GM12878 (cell line): ENCODE results near the gene RASGRP2. TPM values are rescaled to one million over a fixed set of nuclear protein-coding genes. Genes with fewer than 3 reads are reported as not detected.

Source experiments
- ATAC-seq: fragments of 200-7000 bp; cut with Tn5 transposase; 3 replicates; pipeline ENCODE4 v1.9.1; 2020; ENCODE audit warnings: mild to moderate bottlenecking, moderate library complexity
- BruUV-seq: library from RNA; stranded (reverse); fragments of 400-500 nt; replicated peaks from 2 replicates; lab custom pipeline; 2021; lab: Mats Ljungman, UMichigan
- CTCF ChIA-PET: fragments of 300-600 bp; sonication (Branson Sonifier 250); formaldehyde crosslinking; extraction: SDS; loops from one replicate; lab custom pipeline; 2021; ENCODE audit warnings: inconsistent platforms; lab: Yijun Ruan, JAX
- POLR2A ChIA-PET: fragments of 350-600 bp; formaldehyde crosslinking; extraction: SDS; loops from one replicate; lab custom pipeline; 2021; ENCODE audit warnings: inconsistent platforms; lab: Charles Lee
- RAD21 ChIA-PET: fragments of 300-600 bp; sonication (Branson Sonifier 250); formaldehyde crosslinking; loops from one replicate; lab custom pipeline; 2023; ENCODE audit warnings: antibody characterized with exemption; ENCODE audit not compliant: unreplicated experiment; lab: Charles Lee
- SMC1A ChIA-PET: fragments of 300-600 bp; sonication (Branson Sonifier 250); formaldehyde crosslinking; loops from one replicate; lab custom pipeline; 2023; ENCODE audit not compliant: unreplicated experiment, uncharacterized antibody; lab: Charles Lee
- DNase-seq: peaks from one replicate; pipeline ENCODE4 v3.0.0-alpha.2; 2011; ENCODE audit warnings: low read depth, low spot score
- FAIRE-seq: peaks from 3 replicates; lab custom pipeline; 2011; peaks lifted over from hg19 to GRCh38; lab: Jason Lieb, UNC
- H2AFZ ChIP-seq: 2 replicates; pipeline ENCODE4 v1.6.0; 2011; ENCODE audit warnings: low read depth, low read length, control low read depth; ENCODE audit not compliant: control insufficient read depth
- H3K27ac ChIP-seq: 2 replicates; pipeline ENCODE4 v1.5.1; 2011; ENCODE audit warnings: control low read depth; ENCODE audit not compliant: control insufficient read depth, insufficient read depth
- H3K27me3 ChIP-seq, 2 experiments: replicated peaks in 1 of 2; 2 replicates each; pipeline versions ENCODE4 v1.6.0 to v1.6.1; 2011; ENCODE audit warnings: low read length in 1 of 2; ENCODE audit not compliant: control insufficient read depth in 2 of 2, insufficient read depth in 2 of 2
- H3K36me3 ChIP-seq, 2 experiments: 2 replicates each; pipeline ENCODE4 v1.5.1; 2011; ENCODE audit warnings: low read length in 1 of 2; ENCODE audit not compliant: control insufficient read depth in 2 of 2, insufficient read depth in 2 of 2
- H3K4me1 ChIP-seq: 2 replicates; pipeline ENCODE4 v1.6.1; 2011; ENCODE audit warnings: mild to moderate bottlenecking, low read length, moderate library complexity, mixed read lengths; ENCODE audit not compliant: control insufficient read depth, insufficient read depth
- H3K4me2 ChIP-seq: 2 replicates; pipeline ENCODE4 v1.6.0; 2011; ENCODE audit warnings: control low read depth; ENCODE audit not compliant: control insufficient read depth, insufficient read depth
- H3K4me3 ChIP-seq: fragments of 200-600 bp; sonication (generic); 2 replicates; pipeline ENCODE4 v1.5.1; 2016
- H3K79me2 ChIP-seq: 2 replicates; pipeline ENCODE4 v1.6.0; 2011; ENCODE audit warnings: low read length; ENCODE audit not compliant: control insufficient read depth, insufficient read depth
- H3K9ac ChIP-seq: 2 replicates; pipeline ENCODE4 v1.8.0; 2011; ENCODE audit warnings: low read length, control low read depth, mixed read lengths; ENCODE audit not compliant: control insufficient read depth, insufficient read depth
- H3K9me3 ChIP-seq: replicated peaks from 3 replicates; pipeline ENCODE4 v1.5.1; 2011; ENCODE audit warnings: mild to moderate bottlenecking, low read length; ENCODE audit not compliant: control insufficient read depth, insufficient read depth
- H4K20me1 ChIP-seq: 2 replicates; pipeline ENCODE4 v1.6.0; 2011; ENCODE audit not compliant: control insufficient read depth, insufficient read depth
- ATF7 ChIP-seq: fragments of 450-650 bp; IDR thresholded peaks from 2 replicates; pipeline ENCODE4 v1.6.1; 2016; ENCODE audit warnings: low read depth, mild to moderate bottlenecking
- BACH1 ChIP-seq: fragments of 450-650 bp; IDR thresholded peaks from 2 replicates; pipeline ENCODE4 v1.6.1; 2017; ENCODE audit warnings: mild to moderate bottlenecking, borderline replicate concordance
- BCLAF1 ChIP-seq: fragments of 450-650 bp; IDR thresholded peaks from 2 replicates; pipeline ENCODE4 v1.6.1; 2017; ENCODE audit warnings: antibody characterized with exemption, mild to moderate bottlenecking, moderate library complexity
- BHLHE40 ChIP-seq, 2 experiments: fragments of 450-650 bp in 1 of 2; IDR thresholded peaks; 2 replicates each; pipeline ENCODE4 v1.6.1; 2011 to 2017; ENCODE audit warnings: low read depth in 2 of 2, borderline replicate concordance in 1 of 2, improper control_type of control experiment in 1 of 2, low read length in 1 of 2, mild to moderate bottlenecking in 1 of 2
- CBX3 ChIP-seq: fragments of 200-600 bp; sonication (generic); IDR thresholded peaks from 2 replicates; pipeline ENCODE4 v1.6.1; 2016; ENCODE audit warnings: low read depth, borderline replicate concordance
- CEBPB ChIP-seq, 2 experiments: fragments of 150-350 bp in 1 of 2; IDR thresholded peaks; 2 replicates each; pipeline ENCODE4 v1.6.1; 2012 to 2014; ENCODE audit warnings: low read depth in 2 of 2, low read length in 2 of 2, borderline replicate concordance in 1 of 2, inconsistent platforms in 1 of 2
- EZH2 ChIP-seq: IDR thresholded peaks from 2 replicates; pipeline ENCODE4 v1.6.1; 2012; ENCODE audit warnings: low read depth, mild to moderate bottlenecking, control low read depth, inconsistent platforms, low read length, borderline replicate concordance; ENCODE audit not compliant: control insufficient read depth
- MEF2A ChIP-seq: IDR thresholded peaks from 2 replicates; pipeline ENCODE4 v1.6.1; 2011; ENCODE audit warnings: low read depth, mild to moderate bottlenecking, low read length, moderate library complexity; ENCODE audit not compliant: insufficient read depth
- NFYB ChIP-seq: IDR thresholded peaks from 2 replicates; pipeline ENCODE4 v1.6.1; 2011; ENCODE audit warnings: low read depth, mild to moderate bottlenecking, low read length, improper control_type of control experiment, moderate library complexity; ENCODE audit not compliant: insufficient read depth
- NR2F1 ChIP-seq: fragments of 450-650 bp; conservative IDR thresholded peaks from 2 replicates; pipeline ENCODE4 v1.6.1; 2017; ENCODE audit warnings: mild to moderate bottlenecking
- POLR2A ChIP-seq: IDR thresholded peaks from 2 replicates; pipeline ENCODE4 v1.6.1; 2011; ENCODE audit warnings: low read depth, mild to moderate bottlenecking, low read length
- SMAD1 ChIP-seq: fragments of 450-650 bp; IDR thresholded peaks from 2 replicates; pipeline ENCODE4 v1.6.1; 2018; ENCODE audit warnings: mild to moderate bottlenecking, low read depth; ENCODE audit not compliant: partially characterized antibody
- SMAD5 ChIP-seq: IDR thresholded peaks from 2 replicates; pipeline ENCODE4 v1.6.1; 2016; ENCODE audit warnings: antibody characterized with exemption, low read depth
- SRF ChIP-seq, 2 experiments: IDR thresholded peaks; 2 replicates each; pipeline ENCODE4 v1.6.1; 2011; ENCODE audit warnings: low read depth in 2 of 2, low read length in 2 of 2, mild to moderate bottlenecking in 1 of 2, moderate library complexity in 1 of 2
- WGBS: methylation state at CpG from one replicate; pipeline ENCODE4 v1.1.6; 2016; ENCODE audit warnings: low lambda C conversion rate; ENCODE audit not compliant: insufficient replicate concordance, insufficient coverage; ENCODE audit errors: missing lambda C conversion rate; 5-methylcytosine and 5-hydroxymethylcytosine counted together
- in situ Hi-C: fragments of 300-500 bp; cut with MboI; formaldehyde crosslinking; loops from 9 replicates; pipeline ENCODE4 v1.14.3; 2018; ENCODE audit warnings: mixed read lengths
- intact Hi-C: fragments of 100-400 bp; cut with micrococcal nuclease; formaldehyde crosslinking; loops from one replicate; pipeline ENCODE4 v1.14.2; 2022; ENCODE audit not compliant: unreplicated experiment
- polyA plus RNA-seq, 11 experiments: library from polyadenylated mRNA; depleted of rRNA in 4 of 11; unstranded in 6 of 11; stranded (reverse) in 5 of 11; fragments of >200 nt; fragmentation: Nextera tagmentation in 4 of 11; fragmentation: Illumina TruSeq in 1 of 11; extraction: Ambion mirVana in 4 of 11; extraction: Trizol in 1 of 11; gene quantifications; 1 replicate in 1 of 11; 2 replicates in 10 of 11; pipeline versions ENCODE4 v1.2.1 to v1.2.3, GENCODE V29; 2011 to 2016; ENCODE audit warnings: inconsistent platforms in 2 of 11, missing spikeins in 2 of 11, low read depth in 1 of 11
- total RNA-seq, 4 experiments: library from RNA; depleted of rRNA in 3 of 4; stranded (reverse); fragments of >200 nt in 3 of 4; fragmentation: Illumina TruSeq in 1 of 4; extraction: Trizol in 1 of 4; gene quantifications; 2 replicates each; pipeline versions ENCODE4 v1.2.1 to v1.2.3, GENCODE V29; 2013 to 2021
- TF ChIP-seq, protein P1 (sequence below): fragments of 450-650 bp; IDR thresholded peaks from 2 replicates; pipeline ENCODE4 v1.6.1; 2017; ENCODE audit warnings: mild to moderate bottlenecking, moderate library complexity
- TF ChIP-seq, protein P2 (sequence below): IDR thresholded peaks from 2 replicates; pipeline ENCODE4 v1.6.1; 2012; ENCODE audit warnings: low read depth, low read length, improper control_type of control experiment

The RASGRP2 gene
- total and polyA plus RNA-seq, 10 of the 15 experiments (the other 5 are each of a cell fraction or from before 2014, with no cell fraction given), result 0.26 to 9.0 (median 5.4) TPM

DNA sequence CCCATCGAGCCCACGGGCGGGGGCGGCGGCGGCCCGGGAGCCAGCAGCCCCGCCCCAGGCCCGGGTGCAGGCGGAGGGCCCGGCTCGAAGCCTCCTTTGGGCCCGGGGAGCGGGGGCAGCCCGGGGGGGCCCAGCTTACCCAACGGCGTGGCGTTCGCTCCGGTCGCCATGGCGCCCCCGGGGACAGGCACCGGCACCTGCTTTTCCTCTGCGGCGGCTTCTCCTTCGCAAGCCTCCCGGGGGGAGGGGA lies 34.2 kb upstream of the RASGRP2 start:
- H3K9me3 ChIP-seq, result no peaks in the 10 kb centered on the region; the same call in 2 of the 3 replicates
- POLR2A ChIA-PET, result interaction anchor here (0.6 to 2.0 kb wide), 16 partner anchors 14 to 537 kb away, joined by 3 to 33 read pairs (median 4); partner anchors contain the start of genes CDC42BPG, FAU, FKBP2 and MAP4K2
- no peak overlapping the region for H3K4me2 ChIP-seq
- H4K20me1 ChIP-seq, result peaks cover 16% of the 10 kb centered on the region
- no peaks in the 10 kb centered on the region for H3K27me3 ChIP-seq
- RAD21 ChIA-PET, result interaction anchor here (0.7 to 1.6 kb wide), 11 partner anchors 10 to 344 kb away, joined by 3 to 12 read pairs (median 3); partner anchors contain the start of genes ARL2, FAU, MAP4K2 and MRPL49
- peak overlapping the region; percentile 86 for H3K27ac ChIP-seq
- H3K9ac ChIP-seq, result peak overlapping the region; percentile 95
- CTCF ChIA-PET, result interaction anchor here (0.6 to 3.3 kb wide), 9 partner anchors 9 to 339 kb away, joined by 3 to 18 read pairs (median 3); partner anchors contain the start of genes RASGRP2 and ZNHIT2
- ATAC-seq, result peak; percentile 5
- peaks cover 35% of the 10 kb centered on the region for H3K4me1 ChIP-seq
- BruUV-seq, result no TSS peak
- intact Hi-C loops (loop anchor here (10.0 kb wide), 1 partner anchor 337 kb away; the partner anchor contains the start of genes TM7SF2 and ZNHIT2), in situ Hi-C loops (no loop called here)
- H2AFZ ChIP-seq, result no peak overlapping the region
- 2% methylated on average over 11 of the region's 28 CpGs for WGBS
- SMC1A ChIA-PET, result interaction anchor here (1.4 to 1.9 kb wide), 2 partner anchors 22 to 271 kb away, joined by 3 to 7 read pairs; no protein-coding TSS in a partner anchor
- H3K4me3 ChIP-seq, result peak overlapping the region; percentile 80; the same call in 1 of the 2 replicates
- no peak for FAIRE-seq
- peaks cover 45% of the 10 kb centered on the region for H3K79me2 ChIP-seq
- DNase-seq, result no peak
- H3K36me3 ChIP-seq, result peaks cover 7 to 39% of the 10 kb centered on the region in 2 experiments
- no peak for TF ChIP-seq MEF2A
- TF ChIP-seq NR2F1, result peak; percentile 59; the same call in 1 of the 2 replicates
- no peak for TF ChIP-seq SMAD5
- TF ChIP-seq ATF7, result no peak
- TF ChIP-seq, protein P1, sequence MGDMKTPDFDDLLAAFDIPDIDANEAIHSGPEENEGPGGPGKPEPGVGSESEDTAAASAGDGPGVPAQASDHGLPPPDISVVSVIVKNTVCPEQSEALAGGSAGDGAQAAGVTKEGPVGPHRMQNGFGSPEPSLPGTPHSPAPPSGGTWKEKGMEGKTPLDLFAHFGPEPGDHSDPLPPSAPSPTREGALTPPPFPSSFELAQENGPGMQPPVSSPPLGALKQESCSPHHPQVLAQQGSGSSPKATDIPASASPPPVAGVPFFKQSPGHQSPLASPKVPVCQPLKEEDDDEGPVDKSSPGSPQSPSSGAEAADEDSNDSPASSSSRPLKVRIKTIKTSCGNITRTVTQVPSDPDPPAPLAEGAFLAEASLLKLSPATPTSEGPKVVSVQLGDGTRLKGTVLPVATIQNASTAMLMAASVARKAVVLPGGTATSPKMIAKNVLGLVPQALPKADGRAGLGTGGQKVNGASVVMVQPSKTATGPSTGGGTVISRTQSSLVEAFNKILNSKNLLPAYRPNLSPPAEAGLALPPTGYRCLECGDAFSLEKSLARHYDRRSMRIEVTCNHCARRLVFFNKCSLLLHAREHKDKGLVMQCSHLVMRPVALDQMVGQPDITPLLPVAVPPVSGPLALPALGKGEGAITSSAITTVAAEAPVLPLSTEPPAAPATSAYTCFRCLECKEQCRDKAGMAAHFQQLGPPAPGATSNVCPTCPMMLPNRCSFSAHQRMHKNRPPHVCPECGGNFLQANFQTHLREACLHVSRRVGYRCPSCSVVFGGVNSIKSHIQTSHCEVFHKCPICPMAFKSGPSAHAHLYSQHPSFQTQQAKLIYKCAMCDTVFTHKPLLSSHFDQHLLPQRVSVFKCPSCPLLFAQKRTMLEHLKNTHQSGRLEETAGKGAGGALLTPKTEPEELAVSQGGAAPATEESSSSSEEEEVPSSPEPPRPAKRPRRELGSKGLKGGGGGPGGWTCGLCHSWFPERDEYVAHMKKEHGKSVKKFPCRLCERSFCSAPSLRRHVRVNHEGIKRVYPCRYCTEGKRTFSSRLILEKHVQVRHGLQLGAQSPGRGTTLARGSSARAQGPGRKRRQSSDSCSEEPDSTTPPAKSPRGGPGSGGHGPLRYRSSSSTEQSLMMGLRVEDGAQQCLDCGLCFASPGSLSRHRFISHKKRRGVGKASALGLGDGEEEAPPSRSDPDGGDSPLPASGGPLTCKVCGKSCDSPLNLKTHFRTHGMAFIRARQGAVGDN, result peak; percentile 58; the same call in 1 of the 2 replicates
- TF ChIP-seq SMAD1, result no peak
- no peak for TF ChIP-seq CBX3
- TF ChIP-seq NFYB, result no peak
- peak; percentile 3 to 66; a peak in 1 of 4 replicates for TF ChIP-seq BHLHE40 (IDR thresholded peaks at IDR 0.05; ENCODE audit: borderline replicate concordance in 1 of 2, low read depth in 2 of 2, low read length in 1 of 2)
- TF ChIP-seq, protein P2, sequence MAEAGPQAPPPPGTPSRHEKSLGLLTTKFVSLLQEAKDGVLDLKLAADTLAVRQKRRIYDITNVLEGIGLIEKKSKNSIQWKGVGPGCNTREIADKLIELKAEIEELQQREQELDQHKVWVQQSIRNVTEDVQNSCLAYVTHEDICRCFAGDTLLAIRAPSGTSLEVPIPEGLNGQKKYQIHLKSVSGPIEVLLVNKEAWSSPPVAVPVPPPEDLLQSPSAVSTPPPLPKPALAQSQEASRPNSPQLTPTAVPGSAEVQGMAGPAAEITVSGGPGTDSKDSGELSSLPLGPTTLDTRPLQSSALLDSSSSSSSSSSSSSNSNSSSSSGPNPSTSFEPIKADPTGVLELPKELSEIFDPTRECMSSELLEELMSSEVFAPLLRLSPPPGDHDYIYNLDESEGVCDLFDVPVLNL, result peak; percentile 5; the same call in 1 of the 2 replicates
- TF ChIP-seq BACH1, result peak; percentile 80
- TF ChIP-seq EZH2, result no peak
- TF ChIP-seq POLR2A, result peak; percentile 90; the same call in 1 of the 2 replicates
- TF ChIP-seq BCLAF1, result no peak
- no peak for TF ChIP-seq SRF (IDR thresholded peaks at IDR 0.05; ENCODE audit: low read depth in 2 of 2, low read length in 2 of 2)
- no peak for TF ChIP-seq CEBPB (IDR thresholded peaks at IDR 0.05; ENCODE audit: borderline replicate concordance in 1 of 2, low read depth in 2 of 2, low read length in 2 of 2)
